ENCODE results near the gene TMEM232. TPM values are rescaled to one million over a fixed set of nuclear protein-coding genes. Genes with fewer than 3 reads are reported as not detected.
"Not testable (repeated sequence)": the region's sequence is repeated elsewhere in the genome, so short reads cannot be mapped to it uniquely, and the experiment has no call there.

The TMEM232 gene
- total and polyA plus RNA-seq, 12 donors: 0.26 to 4.4 (median 3.2) TPM

- no peak for TF ChIP-seq CTCF (IDR thresholded peaks at IDR 0.05)
- no peak for ATAC-seq
- H3K27me3 ChIP-seq: peaks cover 0 to 5% (median 0%) of the 10 kb centered on the region in 7 donors
- no peak overlapping the region for H3K27ac ChIP-seq
- WGBS, 2 donors: 68 to 82% methylated on average over 3 of the region's 3 CpGs
- H3K36me3 ChIP-seq: no peaks in the 10 kb centered on the region
- peaks cover 0 to 33% (median 21%) of the 10 kb centered on the region in 9 donors for H3K4me1 ChIP-seq
- no peak overlapping the region for H3K4me3 ChIP-seq
- intact Hi-C loops (cut with DNase I): no loop called here
- no peak for DNase-seq
- H3K9me3 ChIP-seq: no peaks in the 10 kb centered on the region
These were observed 10.3 kb upstream of the TMEM232 start for GRCh38 chr5:110736753-110737152.

GRCh38 chr5:110735556-110735955, 9.1 kb upstream of the TMEM232 start:
- H3K27me3 ChIP-seq: peaks cover 0 to 5% (median 0%) of the 10 kb centered on the region in 7 donors
- no peak overlapping the region for H3K27ac ChIP-seq
- WGBS, 2 donors: 43 to 44% methylated on average over 1 of the region's 1 CpG
- H3K36me3 ChIP-seq: no peaks in the 10 kb centered on the region
- ATAC-seq (no peak), DNase-seq (no peak)
- no peak overlapping the region for H3K4me3 ChIP-seq
- H3K9me3 ChIP-seq: no peaks in the 10 kb centered on the region
- TF ChIP-seq CTCF (IDR thresholded peaks at IDR 0.05): no peak
- H3K4me1 ChIP-seq: peaks cover 0 to 21% (median 11%) of the 10 kb centered on the region in 9 donors
- intact Hi-C loops (cut with DNase I): no loop called here

- Histone ChIP-seq H3K9me3 (no peaks in the 10 kb centered on the region), H3K27me3 (peaks cover 0 to 5% (median 0%) of the 10 kb centered on the region in 7 donors), H3K4me1 (peaks cover 0 to 9% (median 0%) of the 10 kb centered on the region in 9 donors), H3K27ac (no peak overlapping the region), H3K36me3 (no peaks in the 10 kb centered on the region), H3K4me3 (no peak overlapping the region)
- WGBS, 2 donors: 87 to 89% methylated on average over 2 of the region's 2 CpGs
- ATAC-seq (no peak), DNase-seq (no peak)
- TF ChIP-seq CTCF (IDR thresholded peaks at IDR 0.05): no peak
- intact Hi-C loops (cut with DNase I): no loop called here
These were observed 7.6 kb upstream of the TMEM232 start for GRCh38 chr5:110734101-110734500.

GRCh38 chr5:110731499-110731898, 5.0 kb upstream of the TMEM232 start:
- H3K27ac ChIP-seq; H3K36me3 ChIP-seq; H3K27me3 ChIP-seq; H3K4me3 ChIP-seq; H3K4me1 ChIP-seq; ATAC-seq; DNase-seq; intact Hi-C loops (cut with DNase I); H3K9me3 ChIP-seq: not testable (repeated sequence)
- WGBS, 2 donors: 95 to 98% methylated on average over 2 of the region's 2 CpGs

- ATAC-seq (peak in 7 of 8 donors; percentile 20 to 58 (median 40)), DNase-seq (no peak)
- Histone ChIP-seq H3K27me3 (no peaks in the 10 kb centered on the region), H3K4me3 (peak overlapping the region in 9 of 10 donors; percentile 23 to 57 (median 45)), H3K9me3 (no peaks in the 10 kb centered on the region), H3K4me1 (no peaks in the 10 kb centered on the region), H3K27ac (peak overlapping the region in 1 of 10 donors; percentile 25), H3K36me3 (no peaks in the 10 kb centered on the region)
- intact Hi-C loops (cut with DNase I): no loop called here
- WGBS, 2 donors: 42 to 49% methylated on average over 5 of the region's 5 CpGs
- TF ChIP-seq CTCF (IDR thresholded peaks at IDR 0.05): peak in 2 of 9 donors; percentile 23 to 24
These were observed 499 bp upstream of the TMEM232 start for GRCh38 chr5:110727025-110727314.
